HepG2 (cell line): ENCODE results near the gene MEGF6. TPM values are rescaled to one million over a fixed set of nuclear protein-coding genes. Genes with fewer than 3 reads are reported as not detected.

Experiments
- EEA1 ChIP-seq: sonication (generic); formaldehyde crosslinking; IDR thresholded peaks from 2 replicates; pipeline ENCODE4 v1.5.1; 2020; ENCODE audit warnings: mild to moderate bottlenecking, missing genetic modification reagents, borderline replicate concordance
- ELK4 ChIP-seq: sonication (generic); formaldehyde crosslinking; IDR thresholded peaks from 2 replicates; pipeline ENCODE4 v1.9.0; 2021; ENCODE audit warnings: missing genetic modification reagents, borderline replicate concordance
- GTF3A ChIP-seq: sonication (generic); formaldehyde crosslinking; conservative IDR thresholded peaks from 2 replicates; pipeline ENCODE4 v1.4.0; 2020; ENCODE audit warnings: mild to moderate bottlenecking, missing genetic modification reagents
- HMGA1 ChIP-seq: sonication (generic); formaldehyde crosslinking; conservative IDR thresholded peaks from 2 replicates; pipeline ENCODE4 v1.4.0; 2020; ENCODE audit warnings: missing genetic modification reagents
- HMGXB3 ChIP-seq: sonication (generic); formaldehyde crosslinking; IDR thresholded peaks from 2 replicates; pipeline ENCODE4 v1.4.0; 2020; ENCODE audit warnings: missing genetic modification reagents, borderline replicate concordance
- MXD4 ChIP-seq: IDR thresholded peaks from 2 replicates; pipeline ENCODE4 v1.6.1; 2016; ENCODE audit warnings: mild to moderate bottlenecking, missing biosample characterization, missing genetic modification reagents
- MYNN ChIP-seq: sonication (generic); formaldehyde crosslinking; IDR thresholded peaks from 2 replicates; pipeline ENCODE4 v1.4.0; 2020; ENCODE audit warnings: mild to moderate bottlenecking, low read depth, missing genetic modification reagents
- RBFOX2 ChIP-seq: fragments of 200-400 bp; formaldehyde crosslinking; IDR thresholded peaks from 2 replicates; pipeline ENCODE4 v1.6.1; 2017; ENCODE audit warnings: low read depth, mild to moderate bottlenecking, low read length
- SOX6 ChIP-seq, 2 experiments: fragments of 450-650 bp in 1 of 2; sonication (generic) in 1 of 2; formaldehyde crosslinking in 1 of 2; IDR thresholded peaks; 2 replicates each; pipeline versions ENCODE4 v1.4.0 to v1.6.1; 2017 to 2020; ENCODE audit warnings: antibody characterized with exemption in 1 of 2, mild to moderate bottlenecking in 1 of 2, missing genetic modification reagents in 1 of 2
- TERF1 ChIP-seq: sonication (generic); formaldehyde crosslinking; IDR thresholded peaks from 2 replicates; pipeline ENCODE4 v1.8.0; 2022; ENCODE audit warnings: mild to moderate bottlenecking, missing genetic modification reagents, moderate library complexity
- THAP8 ChIP-seq: sonication (generic); formaldehyde crosslinking; IDR thresholded peaks from 2 replicates; pipeline ENCODE4 v1.5.1; 2020; ENCODE audit warnings: missing genetic modification reagents, mild to moderate bottlenecking, borderline replicate concordance
- TRIM24 ChIP-seq: sonication (generic); formaldehyde crosslinking; IDR thresholded peaks from 2 replicates; pipeline ENCODE4 v1.8.0; 2022; ENCODE audit warnings: mild to moderate bottlenecking, missing genetic modification reagents
- YEATS2 ChIP-seq: sonication (generic); formaldehyde crosslinking; IDR thresholded peaks from 2 replicates; pipeline ENCODE4 v1.4.0; 2020; ENCODE audit warnings: missing genetic modification reagents, borderline replicate concordance
- ZMYM2 ChIP-seq: sonication (generic); formaldehyde crosslinking; IDR thresholded peaks from 2 replicates; pipeline ENCODE4 v1.8.0; 2022; ENCODE audit warnings: mild to moderate bottlenecking, missing genetic modification reagents
- ZNF329 ChIP-seq: sonication (generic); formaldehyde crosslinking; IDR thresholded peaks from 2 replicates; pipeline ENCODE4 v1.9.0; 2021; ENCODE audit warnings: low read depth, mild to moderate bottlenecking, missing genetic modification reagents
- ZNF441 ChIP-seq: sonication (generic); formaldehyde crosslinking; IDR thresholded peaks from 2 replicates; pipeline ENCODE4 v1.7.0; 2021; ENCODE audit warnings: missing genetic modification reagents, borderline replicate concordance
- ZNF484 ChIP-seq: sonication (generic); formaldehyde crosslinking; IDR thresholded peaks from 2 replicates; pipeline ENCODE4 v1.5.1; 2020; ENCODE audit warnings: mild to moderate bottlenecking, low read depth, missing genetic modification reagents, borderline replicate concordance
- ZNF546 ChIP-seq: sonication (generic); formaldehyde crosslinking; conservative IDR thresholded peaks from 2 replicates; pipeline ENCODE4 v1.8.1; 2023; ENCODE audit warnings: mild to moderate bottlenecking, missing genetic modification reagents
- ZNF558 ChIP-seq: sonication (generic); formaldehyde crosslinking; IDR thresholded peaks from 2 replicates; pipeline ENCODE4 v1.9.0; 2022; ENCODE audit warnings: mild to moderate bottlenecking, missing genetic modification reagents, borderline replicate concordance
- ZNF782 ChIP-seq: sonication (generic); formaldehyde crosslinking; IDR thresholded peaks from 2 replicates; pipeline ENCODE4 v1.4.0; 2020; ENCODE audit warnings: missing genetic modification reagents, mild to moderate bottlenecking, borderline replicate concordance
- ZSCAN31 ChIP-seq: sonication (generic); formaldehyde crosslinking; IDR thresholded peaks from 2 replicates; pipeline ENCODE4 v1.5.0; 2020; ENCODE audit warnings: low read depth, mild to moderate bottlenecking, missing genetic modification reagents
- polyA plus RNA-seq, 8 experiments: library from polyadenylated mRNA; depleted of rRNA in 3 of 8; stranded (reverse) in 7 of 8; unstranded in 1 of 8; fragments of >200 nt; fragmentation: Illumina TruSeq in 4 of 8; extraction: Trizol in 4 of 8; gene quantifications; 2 replicates each; pipeline versions ENCODE4 v1.2.1 to v1.2.3, GENCODE V29; 2011 to 2016; ENCODE audit warnings: low read depth in 4 of 8, missing spikeins in 1 of 8, mixed read lengths in 1 of 8; ENCODE audit not compliant: insufficient read depth in 1 of 8
- total RNA-seq, 5 experiments: library from RNA; depleted of rRNA; stranded (reverse); fragments of >200 nt; fragmentation: Illumina TruSeq; extraction: Trizol; gene quantifications; 2 replicates each; pipeline ENCODE4 v1.2.3, GENCODE V29; 2016; ENCODE audit warnings: low read depth in 1 of 5

Gene MEGF6
- total and polyA plus RNA-seq, 2 of the 13 experiments (the other 11 are each of a cell fraction or from before 2014, with no cell fraction given) = 1.9 TPM

GRCh38 chr1:3649342-3650247 is 38.3 kb upstream of the MEGF6 start, which contains the start of gene WRAP73 (continued):
- TF ChIP-seq ZNF484 (CRISPR knock-in tag) (no peak), MXD4 (CRISPR knock-in tag) (no peak), ZNF546 (0 out of 2 replicates have a peak, but pooled peaks have one; percentile 31), TRIM24 (CRISPR knock-in tag) (no peak), HMGA1 (CRISPR knock-in tag) (no peak), ZNF558 (CRISPR knock-in tag) (no peak), ZNF782 (CRISPR knock-in tag) (peak; percentile 85), SOX6 (IDR thresholded peaks at IDR 0.05) (no peak), SOX6 (CRISPR knock-in tag; IDR thresholded peaks at IDR 0.05) (peak; percentile 32; the same call in 1 of the 2 replicates), ZMYM2 (no peak), EEA1 (no peak), ZSCAN31 (no peak), ZNF329 (CRISPR knock-in tag) (no peak), GTF3A (no peak), RBFOX2 (peak; percentile 87), ZNF441 (CRISPR knock-in tag) (no peak), YEATS2 (CRISPR knock-in tag) (0 out of 2 replicates have a peak, but pooled peaks have one; percentile 36), THAP8 (CRISPR knock-in tag) (no peak), MYNN (CRISPR knock-in tag) (no peak), ELK4 (CRISPR knock-in tag) (no peak), TERF1 (CRISPR knock-in tag) (no peak), HMGXB3 (CRISPR knock-in tag) (no peak)
